SHP77 treated with DMSO at 0.1 percent for 48 hours (cell line): ENCODE data around the gene ATP10B.

ENCODE experiments used
- DNase-seq: peaks from one replicate; lab custom pipeline; 2025; lab: John Stamatoyannopoulos, UW

ATP10B gene

GRCh38 chr5:160548949-160549645, 302.9 kb downstream of the ATP10B start:
- DNase-seq: no peak

DNA sequence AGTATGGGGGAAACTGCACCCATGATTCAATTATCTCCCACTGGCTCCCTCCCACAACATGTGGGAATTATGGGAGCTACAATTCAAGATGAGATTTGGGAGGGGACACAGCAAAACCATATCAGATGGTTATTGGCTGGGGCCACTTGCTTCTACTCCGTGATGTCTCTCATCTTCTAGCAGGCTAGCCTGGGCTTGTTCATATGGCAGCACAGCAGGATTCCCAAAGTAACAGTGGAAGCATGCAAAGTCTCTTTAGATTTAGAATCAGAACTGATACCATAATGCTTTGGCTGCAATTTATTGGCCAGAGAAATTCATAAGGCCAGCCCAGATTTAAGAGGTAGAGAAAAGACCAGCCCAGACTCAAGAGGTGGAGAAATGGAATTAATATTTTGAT, 304.1 kb downstream of the ATP10B start:
- no peak for DNase-seq

DNA sequence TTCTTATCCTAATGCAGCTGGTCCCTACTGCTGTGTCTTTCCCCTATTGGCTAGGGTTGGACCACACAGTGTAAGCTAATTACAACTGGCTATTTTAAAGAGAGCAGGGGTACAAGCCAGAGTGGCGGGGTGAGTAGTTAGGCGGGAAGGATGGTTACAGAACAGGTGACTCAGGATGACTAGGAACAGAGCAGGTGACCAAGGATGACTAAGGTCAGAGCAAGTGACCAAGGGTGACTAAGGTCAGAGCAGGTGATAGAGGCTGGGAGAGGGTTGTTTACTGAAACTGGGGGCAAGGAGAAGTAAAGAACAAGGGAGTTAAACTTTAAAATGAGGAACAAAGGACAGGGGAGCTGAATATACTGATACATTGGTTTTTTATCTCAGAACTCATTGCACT, 304.9 kb downstream of the ATP10B start:
- no peak for DNase-seq

- DNase-seq: no peak
These were observed 306.2 kb downstream of the ATP10B start for GRCh38 chr5:160545832-160546231.

GRCh38 chr5:160543395-160543794, 308.6 kb downstream of the ATP10B start:
- DNase-seq: no peak

DNA sequence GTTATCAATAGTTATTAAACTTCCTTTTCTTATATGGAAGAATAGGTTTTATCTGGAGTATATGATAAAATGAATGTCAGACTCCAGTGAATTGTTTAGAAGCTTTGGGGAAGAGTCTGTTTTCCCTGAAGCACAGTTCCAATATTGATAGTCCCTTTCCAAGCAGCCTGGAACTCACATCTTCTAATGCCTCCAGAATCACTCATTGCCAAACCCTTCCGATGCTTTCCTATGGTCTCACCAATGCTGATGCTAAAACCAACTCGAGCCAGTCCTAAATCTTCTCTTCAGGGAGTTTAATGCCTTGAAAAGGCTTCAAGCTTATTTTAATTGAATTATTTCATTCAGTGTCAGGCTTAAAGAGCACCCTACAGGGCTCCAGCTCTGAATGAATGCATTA, 309.2 kb downstream of the ATP10B start:
- no peak for DNase-seq

GRCh38 chr5:160542281-160542680, 309.7 kb downstream of the ATP10B start:
- DNase-seq: no peak

GRCh38 chr5:160539431-160539830, 312.6 kb downstream of the ATP10B start:
- no peak for DNase-seq

- no peak for DNase-seq
These were observed 314.1 kb downstream of the ATP10B start for GRCh38 chr5:160537940-160538339.

GRCh38 chr5:160537116-160537515, 314.9 kb downstream of the ATP10B start:
- no peak for DNase-seq

DNA sequence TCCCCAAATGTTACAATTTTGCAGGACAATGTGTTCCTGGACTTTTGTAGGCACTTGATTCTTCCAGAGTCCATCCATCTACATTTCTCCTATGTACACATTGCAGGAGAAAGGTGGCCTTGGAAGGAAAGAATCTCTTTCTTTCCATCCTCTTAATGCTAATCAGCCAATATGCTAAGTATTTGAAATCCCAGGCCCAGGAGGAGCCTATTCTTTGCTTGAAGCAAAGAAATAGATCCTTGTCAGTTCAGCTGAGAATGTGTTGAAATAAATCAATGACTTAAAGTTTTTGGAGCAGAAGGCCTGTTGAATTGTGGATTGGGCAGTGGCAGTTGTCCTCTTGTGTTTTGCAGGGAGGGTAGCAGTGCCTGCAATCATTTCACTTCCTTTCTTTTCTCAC, 317.1 kb downstream of the ATP10B start:
- no peak for DNase-seq

GRCh38 chr5:160534125-160534524, 317.9 kb downstream of the ATP10B start:
- no peak for DNase-seq

GRCh38 chr5:160525471-160526261, 326.3 kb downstream of the ATP10B start:
- DNase-seq: no peak

DNA sequence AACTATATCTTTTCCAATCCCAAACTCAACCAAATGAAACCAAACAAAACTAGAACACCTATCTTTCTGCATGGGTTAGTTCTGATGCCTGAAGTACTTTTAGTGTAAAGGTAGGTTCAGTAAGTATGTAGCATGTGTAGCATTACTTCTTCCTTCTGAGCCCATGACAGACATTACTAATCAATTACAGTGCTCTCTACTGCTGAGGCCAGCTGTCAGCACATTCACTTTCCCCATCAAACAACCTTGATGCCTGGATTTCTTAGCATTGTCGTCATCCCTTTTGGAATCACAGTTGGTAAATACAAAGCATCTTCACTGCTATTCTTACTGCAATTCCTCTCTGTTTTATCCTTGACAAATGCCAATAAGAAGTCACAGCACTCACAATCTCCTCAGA, 327.2 kb downstream of the ATP10B start:
- DNase-seq: no peak

- no peak for DNase-seq
These were observed 328.4 kb downstream of the ATP10B start for GRCh38 chr5:160523502-160524163.

GRCh38 chr5:160521392-160521663, 330.7 kb downstream of the ATP10B start:
- DNase-seq: no peak

GRCh38 chr5:160520609-160521391, 331.2 kb downstream of the ATP10B start:
- DNase-seq: no peak

- no peak for DNase-seq
These were observed 335.1 kb downstream of the ATP10B start for GRCh38 chr5:160516696-160517530.

- no peak for DNase-seq
These were observed 337.1 kb downstream of the ATP10B start for GRCh38 chr5:160514866-160515265.

DNA sequence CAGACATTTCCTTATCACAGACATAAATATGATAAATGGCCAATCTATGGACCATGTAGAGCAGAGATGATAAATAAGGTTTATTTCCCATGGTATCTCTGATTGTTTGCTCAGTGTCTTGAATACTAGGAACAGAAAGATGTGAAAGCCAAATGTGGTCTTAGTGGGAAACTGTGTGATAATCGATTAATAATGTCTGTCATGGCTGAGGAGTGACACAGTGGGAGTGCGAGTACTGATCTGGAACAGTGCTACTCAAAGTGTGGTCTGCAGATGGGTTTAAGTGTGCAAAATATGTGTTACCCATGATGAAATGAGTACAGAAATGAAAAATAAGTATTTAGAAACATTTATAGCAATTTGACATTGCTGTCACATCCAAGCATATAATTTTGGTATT, 337.8 kb downstream of the ATP10B start:
- no peak for DNase-seq

- DNase-seq: no peak
These were observed 338.5 kb downstream of the ATP10B start for GRCh38 chr5:160513485-160513884.
